HUES64 (cell line): ENCODE results near the gene RABGAP1L.
"Not testable (repeated sequence)": the region's sequence is repeated elsewhere in the genome, so short reads cannot be mapped to it uniquely, and the experiment has no call there.

Experiments used
- H3K27ac ChIP-seq: 2 replicates; pipeline ENCODE4 v1.7.0; 2013; ENCODE audit warnings: low read depth, low read length, inconsistent platforms
- H3K27me3 ChIP-seq: 2 replicates; pipeline ENCODE4 v1.6.1; 2013; ENCODE audit warnings: mild to moderate bottlenecking, low read length; ENCODE audit not compliant: insufficient read depth
- H3K36me3 ChIP-seq: 2 replicates; pipeline ENCODE4 v1.6.1; 2013; ENCODE audit warnings: mild to moderate bottlenecking, low read length; ENCODE audit not compliant: insufficient read depth
- H3K4me1 ChIP-seq: 2 replicates; pipeline ENCODE4 v1.6.1; 2013; ENCODE audit warnings: mild to moderate bottlenecking, low read length, moderate library complexity; ENCODE audit not compliant: insufficient read depth
- H3K4me3 ChIP-seq: 2 replicates; pipeline ENCODE4 v1.5.1; 2013; ENCODE audit warnings: mild to moderate bottlenecking, low read length, moderate library complexity
- H3K9ac ChIP-seq: 2 replicates; pipeline ENCODE4 v1.6.1; 2013; ENCODE audit warnings: mild to moderate bottlenecking, low read depth, low read length
- H3K9me3 ChIP-seq: 2 replicates; pipeline ENCODE4 v1.6.1; 2013; ENCODE audit warnings: low read depth, low read length; ENCODE audit not compliant: insufficient read depth
- WGBS: fragments of 150-250, 120-280 bp; methylation state at CpG from one replicate; pipeline ENCODE4 v1.1.7; 2013; ENCODE audit warnings: missing lambda C conversion rate; 5-methylcytosine and 5-hydroxymethylcytosine counted together

Gene RABGAP1L

DNA sequence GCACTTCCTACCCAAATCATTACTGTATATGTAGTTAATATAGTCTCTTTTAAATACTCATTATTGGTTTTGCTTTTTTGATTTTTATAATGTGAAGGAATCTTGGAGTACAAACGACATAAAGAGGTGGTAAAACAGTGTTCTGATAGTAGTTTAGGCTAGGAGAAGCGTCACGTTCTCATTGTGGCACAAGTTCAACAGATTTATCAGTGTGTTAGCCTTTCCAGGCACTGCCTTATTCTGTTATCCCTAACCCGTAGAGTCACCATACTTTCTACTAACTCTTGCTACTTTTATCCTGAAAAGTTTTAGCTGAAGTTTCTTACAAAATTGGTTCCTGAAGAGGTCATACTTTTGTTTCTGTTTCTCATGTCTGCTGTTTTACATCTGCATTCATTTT lies 665.8 kb downstream of the RABGAP1L start:
- 88% methylated on average over 4 of the region's 4 CpGs for WGBS
- H3K9ac ChIP-seq = no peak overlapping the region
- H3K36me3 ChIP-seq = no peaks in the 10 kb centered on the region
- H3K4me1 ChIP-seq = no peaks in the 10 kb centered on the region
- H3K27me3 ChIP-seq = no peaks in the 10 kb centered on the region
- no peaks in the 10 kb centered on the region for H3K9me3 ChIP-seq
- no peak overlapping the region for H3K4me3 ChIP-seq
- H3K27ac ChIP-seq = no peak overlapping the region

DNA sequence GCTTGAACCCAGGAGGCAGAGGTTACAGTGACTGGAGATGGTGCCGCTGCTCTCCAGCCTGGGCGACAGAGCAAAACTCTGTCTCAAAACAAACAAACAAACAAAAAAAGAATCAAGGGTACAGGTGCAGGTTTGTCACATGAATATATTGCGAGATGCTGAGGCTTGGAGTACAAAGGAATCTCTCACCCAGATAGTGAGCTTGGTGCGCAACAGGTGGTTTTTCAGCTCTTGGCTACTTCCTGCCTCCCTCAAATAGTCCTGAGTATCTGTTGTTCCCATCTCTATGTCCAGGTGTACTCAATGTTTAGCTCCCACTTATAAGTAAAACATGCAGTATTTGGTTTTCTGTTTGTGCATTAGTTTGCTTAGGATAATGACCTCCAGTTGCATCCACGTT lies 666.5 kb downstream of the RABGAP1L start:
- H3K27me3 ChIP-seq = no peaks in the 10 kb centered on the region
- H3K9ac ChIP-seq = no peak overlapping the region
- 88% methylated on average over 5 of the region's 5 CpGs for WGBS
- no peak overlapping the region for H3K27ac ChIP-seq
- no peaks in the 10 kb centered on the region for H3K4me1 ChIP-seq
- H3K36me3 ChIP-seq = no peaks in the 10 kb centered on the region
- no peak overlapping the region for H3K4me3 ChIP-seq
- H3K9me3 ChIP-seq = no peaks in the 10 kb centered on the region

- H3K4me3 ChIP-seq = no peak overlapping the region
- H3K27me3 ChIP-seq = no peaks in the 10 kb centered on the region
- no peaks in the 10 kb centered on the region for H3K9me3 ChIP-seq
- no peak overlapping the region for H3K9ac ChIP-seq
- 97% methylated on average over 3 of the region's 3 CpGs for WGBS
- H3K4me1 ChIP-seq = no peaks in the 10 kb centered on the region
- no peak overlapping the region for H3K27ac ChIP-seq
- H3K36me3 ChIP-seq = no peaks in the 10 kb centered on the region
Measured at GRCh38 chr1:174828264-174828663, 668.9 kb downstream of the RABGAP1L start.

DNA sequence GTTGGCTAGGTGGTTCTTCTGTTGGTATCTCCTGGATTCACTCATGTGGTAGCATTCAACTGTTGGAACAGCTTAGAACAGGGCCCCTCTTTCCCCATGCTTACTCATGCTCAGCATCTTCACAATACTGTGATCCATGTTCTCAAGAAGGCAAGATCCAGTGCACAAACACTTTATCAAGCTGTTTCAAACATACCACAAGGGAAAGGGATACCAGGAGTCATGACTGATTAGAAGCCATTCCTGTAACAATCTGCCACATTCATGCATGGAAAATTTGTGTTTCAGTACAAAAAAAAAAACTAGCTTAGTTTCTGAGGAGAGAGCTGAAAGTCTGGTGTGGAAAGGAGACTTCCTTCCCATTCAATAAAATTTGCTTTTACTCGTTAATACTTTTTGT lies 670.7 kb downstream of the RABGAP1L start:
- Histone ChIP-seq H3K4me1 (no peaks in the 10 kb centered on the region), H3K4me3 (no peak overlapping the region), H3K27me3 (no peaks in the 10 kb centered on the region), H3K27ac (no peak overlapping the region), H3K9me3 (no peaks in the 10 kb centered on the region), H3K9ac (no peak overlapping the region), H3K36me3 (no peaks in the 10 kb centered on the region)
- no CpG with 5 or more reads among the region's 1 CpG for WGBS

DNA sequence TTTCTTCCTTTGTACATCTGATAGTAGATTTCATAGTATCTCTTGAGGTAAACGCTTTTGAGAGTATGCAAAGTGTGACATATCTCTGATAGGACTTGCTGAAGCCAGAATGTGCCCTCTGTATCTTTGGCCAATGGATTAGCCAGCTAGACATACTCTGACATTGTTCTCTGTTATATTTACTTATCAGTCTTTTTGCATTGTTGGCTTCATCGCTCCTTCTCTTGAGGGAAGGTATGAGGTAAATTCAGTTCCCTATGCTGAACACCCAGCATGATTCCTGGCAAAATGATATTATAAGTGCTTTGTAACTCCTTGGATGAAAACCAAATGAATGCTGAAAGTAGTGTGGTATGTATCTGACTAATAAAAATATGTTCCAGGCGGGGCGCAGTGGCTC lies 677.2 kb downstream of the RABGAP1L start:
- H3K27ac ChIP-seq = no peak overlapping the region
- WGBS = 93% methylated on average over 4 of the region's 4 CpGs
- no peaks in the 10 kb centered on the region for H3K27me3 ChIP-seq
- no peaks in the 10 kb centered on the region; the same call in 1 of the 2 replicates for H3K4me1 ChIP-seq
- no peak overlapping the region for H3K4me3 ChIP-seq
- no peak overlapping the region for H3K9ac ChIP-seq
- H3K9me3 ChIP-seq = no peaks in the 10 kb centered on the region
- H3K36me3 ChIP-seq = no peaks in the 10 kb centered on the region

DNA sequence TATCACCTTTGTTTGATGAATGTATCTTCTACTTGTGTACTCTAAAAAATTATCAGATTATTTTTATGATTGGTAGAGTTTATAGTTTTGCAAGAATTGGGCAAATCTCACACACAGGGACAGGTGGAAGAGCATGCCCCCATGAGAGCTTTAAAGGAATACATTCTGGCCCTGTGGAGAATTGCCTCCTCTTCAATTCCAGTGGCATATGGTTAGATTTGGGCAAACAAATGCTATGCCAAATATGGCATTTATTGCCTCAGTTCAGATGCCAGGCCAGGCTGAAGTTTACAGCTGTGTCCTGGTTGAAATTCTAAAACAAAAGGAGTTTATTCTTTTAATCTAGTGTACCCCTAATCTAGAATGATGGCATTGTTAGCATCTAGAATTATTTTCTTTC lies 678.1 kb downstream of the RABGAP1L start:
- no peak overlapping the region for H3K4me3 ChIP-seq
- H3K36me3 ChIP-seq = no peaks in the 10 kb centered on the region
- H3K4me1 ChIP-seq = no peaks in the 10 kb centered on the region; the same call in 1 of the 2 replicates
- H3K27ac ChIP-seq = no peak overlapping the region
- no peak overlapping the region for H3K9ac ChIP-seq
- no peaks in the 10 kb centered on the region for H3K27me3 ChIP-seq
- no peaks in the 10 kb centered on the region for H3K9me3 ChIP-seq

GRCh38 chr1:174839211-174839610 lies 679.9 kb downstream of the RABGAP1L start:
- no peak overlapping the region for H3K27ac ChIP-seq
- no peaks in the 10 kb centered on the region for H3K27me3 ChIP-seq
- H3K4me3 ChIP-seq = no peak overlapping the region
- no peak overlapping the region for H3K9ac ChIP-seq
- WGBS = 100% methylated on average over 1 of the region's 1 CpG
- H3K36me3 ChIP-seq = no peaks in the 10 kb centered on the region
- no peaks in the 10 kb centered on the region for H3K9me3 ChIP-seq
- H3K4me1 ChIP-seq = no peaks in the 10 kb centered on the region; the same call in 1 of the 2 replicates

GRCh38 chr1:174841747-174842146 lies 682.4 kb downstream of the RABGAP1L start:
- no CpG with 5 or more reads among the region's 1 CpG for WGBS
- no peaks in the 10 kb centered on the region for H3K36me3 ChIP-seq
- no peaks in the 10 kb centered on the region; the same call in 1 of the 2 replicates for H3K4me1 ChIP-seq
- no peaks in the 10 kb centered on the region for H3K9me3 ChIP-seq
- no peak overlapping the region for H3K9ac ChIP-seq
- no peak overlapping the region for H3K27ac ChIP-seq
- no peaks in the 10 kb centered on the region for H3K27me3 ChIP-seq
- no peak overlapping the region for H3K4me3 ChIP-seq

DNA sequence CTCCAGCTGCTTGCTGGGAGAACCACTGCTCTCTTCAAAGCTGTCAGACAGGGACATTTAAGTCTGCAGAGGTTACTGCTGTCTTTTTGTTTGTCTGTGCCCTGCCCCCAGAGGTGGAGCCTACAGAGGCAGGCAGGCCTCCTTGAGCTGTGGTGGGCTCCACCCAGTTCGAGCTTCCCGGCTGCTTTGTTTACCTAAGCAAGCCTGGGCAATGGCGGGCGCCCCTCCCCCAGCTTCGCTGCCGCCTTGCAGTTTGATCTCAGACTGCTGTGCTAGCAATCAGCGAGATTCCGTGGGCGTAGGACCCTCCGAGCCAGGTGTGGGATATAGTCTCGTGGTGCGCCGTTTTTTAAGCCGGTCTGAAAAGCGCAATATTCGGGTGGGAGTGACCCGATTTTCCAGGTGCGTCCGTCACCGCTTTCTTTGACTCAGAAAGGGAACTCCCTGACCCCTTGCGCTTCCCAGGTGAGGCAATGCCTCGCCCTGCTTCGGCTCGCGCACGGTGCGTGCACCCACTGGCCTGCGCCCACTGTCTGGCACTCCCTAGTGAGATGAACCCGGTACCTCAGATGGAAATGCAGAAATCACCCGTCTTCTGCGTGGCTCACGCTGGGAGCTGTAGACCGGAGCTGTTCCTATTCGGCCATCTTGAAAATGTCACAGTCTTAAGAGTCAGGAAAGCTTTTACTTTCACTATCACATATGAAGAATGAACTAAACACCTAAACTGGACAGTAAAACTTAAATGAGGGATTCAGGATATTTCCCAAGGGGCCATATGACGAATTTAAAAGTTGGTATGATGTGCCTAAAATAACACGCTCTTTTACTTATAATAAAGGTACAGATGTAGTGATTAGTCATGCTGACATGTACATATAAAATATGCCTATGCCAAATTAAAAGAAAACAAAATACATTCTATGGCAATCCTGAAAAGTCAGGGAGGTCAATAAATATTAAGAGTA lies 689.6 kb downstream of the RABGAP1L start:
- H3K27ac ChIP-seq, H3K4me3 ChIP-seq: not testable (repeated sequence)
- 47% methylated on average over 18 of the region's 36 CpGs for WGBS

DNA sequence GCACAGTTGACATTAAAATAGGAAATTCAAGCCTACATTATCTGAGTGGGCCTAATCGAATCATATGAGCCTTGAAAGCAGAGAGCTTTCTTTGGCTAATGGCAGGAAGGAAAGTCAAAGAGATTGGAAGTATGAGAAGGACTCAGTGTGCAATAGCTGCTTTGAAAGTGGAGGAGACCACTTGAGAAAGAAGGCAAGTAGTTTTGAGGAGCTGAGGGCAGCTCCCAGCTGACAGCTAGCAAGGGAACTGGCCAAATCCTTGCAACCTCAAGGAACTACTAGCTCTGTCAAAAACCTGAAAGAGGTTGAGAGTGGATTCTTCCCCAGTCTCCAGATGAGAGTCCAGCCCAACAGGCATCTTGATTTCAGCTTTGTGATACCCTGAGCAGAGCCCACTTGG lies 691.4 kb downstream of the RABGAP1L start:
- no peaks in the 10 kb centered on the region for H3K4me1 ChIP-seq
- H3K9ac ChIP-seq = no peak overlapping the region
- no peaks in the 10 kb centered on the region for H3K9me3 ChIP-seq
- WGBS = 90% methylated on average over 1 of the region's 1 CpG
- H3K4me3 ChIP-seq = no peak overlapping the region
- H3K27ac ChIP-seq = no peak overlapping the region
- no peaks in the 10 kb centered on the region for H3K36me3 ChIP-seq
- H3K27me3 ChIP-seq = no peaks in the 10 kb centered on the region

More for the DNA sequence above, 689.6 kb downstream of the RABGAP1L start:
- not testable (repeated sequence) for H3K4me1 ChIP-seq, H3K9me3 ChIP-seq, H3K36me3 ChIP-seq, H3K27me3 ChIP-seq
- H3K9ac ChIP-seq = peak overlapping the region; percentile 47; the same call in 1 of the 2 replicates

- H3K27me3 ChIP-seq = no peaks in the 10 kb centered on the region
- H3K27ac ChIP-seq = no peak overlapping the region
- WGBS = 100% methylated on average over 1 of the region's 1 CpG
- no peaks in the 10 kb centered on the region for H3K36me3 ChIP-seq
- no peaks in the 10 kb centered on the region for H3K9me3 ChIP-seq
- no peak overlapping the region for H3K4me3 ChIP-seq
- H3K4me1 ChIP-seq = peaks cover 8% of the 10 kb centered on the region; the same call in 1 of the 2 replicates
- H3K9ac ChIP-seq = no peak overlapping the region
Measured at GRCh38 chr1:174858301-174858700, 699.0 kb downstream of the RABGAP1L start.
